HEK293 (cell line): ENCODE measurements around the gene C18orf32.
A peak's percentile ranks its signal among the peaks of the same experiment; 100 is the strongest.

Source experiments
- CTCF ChIA-PET: fragments of 350-600 bp; formaldehyde crosslinking; extraction: SDS; loops from one replicate; lab custom pipeline; 2021; ENCODE audit warnings: antibody characterized with exemption; lab: Yijun Ruan, JAX
- POLR2A ChIA-PET: fragments of 300-600 bp; formaldehyde crosslinking; extraction: SDS; loops from one replicate; lab custom pipeline; 2020; ENCODE audit warnings: antibody characterized with exemption, inconsistent platforms; lab: Yijun Ruan, JAX
- H3K27ac ChIP-seq: fragments of 200-500 bp; sonication (Bioruptor generic); 2 replicates; pipeline ENCODE4 v1.5.1; 2014; ENCODE audit warnings: low read depth, low read length, control low read depth, inconsistent platforms; ENCODE audit errors: extremely low read depth
- H3K36me3 ChIP-seq, 2 experiments: fragments of 200-500 bp in 1 of 2; sonication (Bioruptor generic) in 1 of 2; 1 replicate in 1 of 2; 2 replicates in 1 of 2; pipeline ENCODE4 v1.5.1; 2014 to 2017; ENCODE audit warnings: inconsistent platforms in 2 of 2, low read length in 2 of 2; ENCODE audit not compliant: control insufficient read depth in 2 of 2, insufficient read depth in 1 of 2
- H3K4me1 ChIP-seq: fragments of 200-500 bp; sonication (Bioruptor generic); 2 replicates; pipeline ENCODE4 v1.5.1; 2014; ENCODE audit warnings: mild to moderate bottlenecking, low read length, inconsistent platforms; ENCODE audit not compliant: control insufficient read depth, insufficient read depth
- H3K4me3 ChIP-seq: 2 replicates; pipeline ENCODE4 v1.5.1; 2011; ENCODE audit warnings: low read depth, mild to moderate bottlenecking, control low read depth, low read length, moderate library complexity
- H3K9me3 ChIP-seq: fragments of 200-500 bp; sonication (Bioruptor generic); 2 replicates; pipeline ENCODE4 v1.5.1; 2014; ENCODE audit warnings: low read depth, low read length, inconsistent platforms; ENCODE audit not compliant: control insufficient read depth, insufficient read depth
- BCL11B ChIP-seq: fragments of 450-650 bp; formaldehyde crosslinking; IDR thresholded peaks from 2 replicates; pipeline ENCODE4 v1.5.1; 2016; ENCODE audit warnings: low read depth, missing biosample characterization, missing genetic modification characterization
- GLI2 ChIP-seq: fragments of 450-650 bp; formaldehyde crosslinking; IDR thresholded peaks from 2 replicates; pipeline ENCODE4; 2017; ENCODE audit warnings: missing biosample characterization, missing genetic modification characterization, low read depth, borderline replicate concordance
- HOXA7 ChIP-seq: sonication (generic); formaldehyde crosslinking; IDR thresholded peaks from 2 replicates; pipeline ENCODE4 v1.8.1; 2022; ENCODE audit warnings: missing genetic modification reagents, borderline replicate concordance
- IKZF3 ChIP-seq: fragments of 450-650 bp; IDR thresholded peaks from 2 replicates; pipeline ENCODE4 v1.5.0; 2018; ENCODE audit warnings: missing biosample characterization, mild to moderate bottlenecking, missing genetic modification characterization, moderate library complexity
- KLF16 ChIP-seq: fragments of 450-650 bp; formaldehyde crosslinking; IDR thresholded peaks from 2 replicates; pipeline ENCODE4 v1.5.1; 2017; ENCODE audit warnings: missing biosample characterization, missing genetic modification characterization
- KLF9 ChIP-seq: fragments of 450-650 bp; formaldehyde crosslinking; IDR thresholded peaks from 2 replicates; pipeline ENCODE4 v1.5.1; 2016; ENCODE audit warnings: missing biosample characterization, missing genetic modification characterization, low read depth
- MEIS1 ChIP-seq: sonication (generic); formaldehyde crosslinking; IDR thresholded peaks from 2 replicates; pipeline ENCODE4 v1.8.1; 2022; ENCODE audit warnings: missing genetic modification reagents, mild to moderate bottlenecking, borderline replicate concordance
- PATZ1 ChIP-seq: fragments of 450-650 bp; formaldehyde crosslinking; IDR thresholded peaks from 2 replicates; pipeline ENCODE4 v1.5.1; 2016; ENCODE audit warnings: missing biosample characterization, missing genetic modification characterization
- PRDM1 ChIP-seq: fragments of 450-650 bp; formaldehyde crosslinking; IDR thresholded peaks from 2 replicates; pipeline ENCODE4; 2016; ENCODE audit warnings: missing biosample characterization, missing genetic modification characterization
- REPIN1 ChIP-seq: fragments of 450-650 bp; formaldehyde crosslinking; IDR thresholded peaks from 2 replicates; pipeline ENCODE4 v1.5.1; 2017; ENCODE audit warnings: missing biosample characterization, missing genetic modification characterization, low read depth
- ZBTB44 ChIP-seq: fragments of 450-650 bp; IDR thresholded peaks from 2 replicates; pipeline ENCODE4 v1.5.1; 2018; ENCODE audit warnings: missing biosample characterization, mild to moderate bottlenecking, missing genetic modification characterization
- ZFHX2 ChIP-seq: fragments of 450-650 bp; formaldehyde crosslinking; conservative IDR thresholded peaks from 2 replicates; pipeline ENCODE4 v1.5.1; 2016; ENCODE audit warnings: missing biosample characterization, missing genetic modification characterization
- ZIC2 ChIP-seq: fragments of 450-650 bp; formaldehyde crosslinking; IDR thresholded peaks from 2 replicates; pipeline ENCODE4 v1.5.1; 2016; ENCODE audit warnings: missing biosample characterization, missing genetic modification characterization
- ZNF132 ChIP-seq: fragments of 450-650 bp; formaldehyde crosslinking; IDR thresholded peaks from 2 replicates; pipeline ENCODE4 v1.5.1; 2017; ENCODE audit warnings: missing biosample characterization, missing genetic modification characterization, borderline replicate concordance
- ZNF18 ChIP-seq: fragments of 450-650 bp; formaldehyde crosslinking; IDR thresholded peaks from 2 replicates; pipeline ENCODE4 v1.5.1; 2016; ENCODE audit warnings: missing biosample characterization, missing genetic modification characterization
- ZNF292 ChIP-seq: fragments of 450-650 bp; formaldehyde crosslinking; IDR thresholded peaks from 2 replicates; pipeline ENCODE4 v1.5.1; 2016; ENCODE audit warnings: low read depth, missing biosample characterization, missing genetic modification characterization, borderline replicate concordance
- ZNF341 ChIP-seq: fragments of 450-650 bp; formaldehyde crosslinking; IDR thresholded peaks from 2 replicates; pipeline ENCODE4; 2016; ENCODE audit warnings: low read depth, missing biosample characterization, missing genetic modification characterization
- ZNF354C ChIP-seq: fragments of 450-650 bp; formaldehyde crosslinking; IDR thresholded peaks from 2 replicates; pipeline ENCODE4 v1.5.1; 2016; ENCODE audit warnings: missing biosample characterization, missing genetic modification characterization, low read depth, borderline replicate concordance
- ZNF362 ChIP-seq: fragments of 450-650 bp; formaldehyde crosslinking; IDR thresholded peaks from 2 replicates; pipeline ENCODE4 v1.5.1; 2016; ENCODE audit warnings: missing biosample characterization, missing genetic modification characterization
- ZNF366 ChIP-seq: fragments of 450-650 bp; formaldehyde crosslinking; conservative IDR thresholded peaks from 2 replicates; pipeline ENCODE4 v1.5.1; 2016; ENCODE audit warnings: missing biosample characterization, missing genetic modification characterization
- ZNF423 ChIP-seq: fragments of 450-650 bp; formaldehyde crosslinking; IDR thresholded peaks from 2 replicates; pipeline ENCODE4 v1.5.1; 2016; ENCODE audit warnings: missing biosample characterization, missing genetic modification characterization
- ZNF426 ChIP-seq: fragments of 450-650 bp; formaldehyde crosslinking; IDR thresholded peaks from 2 replicates; pipeline ENCODE4 v1.5.1; 2017; ENCODE audit warnings: missing biosample characterization, missing genetic modification characterization, mild to moderate bottlenecking, inconsistent platforms, moderate library complexity
- ZNF48 ChIP-seq: fragments of 450-650 bp; formaldehyde crosslinking; IDR thresholded peaks from 2 replicates; pipeline ENCODE4 v1.5.1; 2016; ENCODE audit warnings: missing biosample characterization, missing genetic modification characterization
- ZNF530 ChIP-seq: fragments of 450-650 bp; formaldehyde crosslinking; IDR thresholded peaks from 2 replicates; pipeline ENCODE4 v1.5.1; 2016; ENCODE audit warnings: low read depth, missing biosample characterization, missing genetic modification characterization
- ZNF555 ChIP-seq: fragments of 450-650 bp; formaldehyde crosslinking; conservative IDR thresholded peaks from 2 replicates; pipeline ENCODE4 v1.5.1; 2017; ENCODE audit warnings: missing biosample characterization, mild to moderate bottlenecking, missing genetic modification characterization, inconsistent platforms
- ZNF629 ChIP-seq: fragments of 450-650 bp; formaldehyde crosslinking; IDR thresholded peaks from 2 replicates; pipeline ENCODE4 v1.5.1; 2017; ENCODE audit warnings: missing biosample characterization, missing genetic modification characterization
- ZNF660 ChIP-seq: fragments of 450-650 bp; IDR thresholded peaks from 2 replicates; pipeline ENCODE4 v1.5.1; 2018; ENCODE audit warnings: missing biosample characterization, mild to moderate bottlenecking, missing genetic modification characterization
- ZNF664 ChIP-seq: fragments of 450-650 bp; formaldehyde crosslinking; IDR thresholded peaks from 2 replicates; pipeline ENCODE4 v1.5.1; 2016; ENCODE audit warnings: missing biosample characterization, missing genetic modification characterization
- ZNF670 ChIP-seq: fragments of 450-650 bp; formaldehyde crosslinking; IDR thresholded peaks from 2 replicates; pipeline ENCODE4 v1.5.1; 2016; ENCODE audit warnings: missing biosample characterization, missing genetic modification characterization, low read depth
- ZNF776 ChIP-seq: fragments of 450-650 bp; formaldehyde crosslinking; IDR thresholded peaks from 2 replicates; pipeline ENCODE4 v1.5.0; 2017; ENCODE audit warnings: missing biosample characterization, missing genetic modification characterization, borderline replicate concordance
- ZNF791 ChIP-seq: fragments of 450-650 bp; formaldehyde crosslinking; IDR thresholded peaks from 2 replicates; pipeline ENCODE4 v1.5.1; 2016; ENCODE audit warnings: missing biosample characterization, missing genetic modification characterization
- ZNF837 ChIP-seq: fragments of 450-650 bp; formaldehyde crosslinking; IDR thresholded peaks from 2 replicates; pipeline ENCODE4 v1.5.1; 2016; ENCODE audit warnings: missing biosample characterization, missing genetic modification characterization
- ZSCAN23 ChIP-seq: fragments of 450-650 bp; formaldehyde crosslinking; IDR thresholded peaks from 2 replicates; pipeline ENCODE4 v1.5.1; 2016; ENCODE audit warnings: missing biosample characterization, missing genetic modification characterization

Gene C18orf32

GRCh38 chr18:49486953-49487710, at the start of gene C18orf32:
C18orf32 (minus strand) TSS chr18:49487234; CDS start chr18:49483748, 3,486 bp downstream.
- Histone ChIP-seq H3K4me1 (peaks cover 22% of the 10 kb centered on the region), H3K27ac (peak within 1 kb of the TSS; percentile 88), H3K36me3 (peaks cover 53 to 58% of the 10 kb centered on the region in 2 experiments), H3K4me3 (peak within 1 kb of the TSS; percentile 70), H3K9me3 (no peaks in the 10 kb centered on the region)
- ChIA-PET POLR2A (interaction anchor here (0.5 to 2.2 kb wide), 32 partner anchors 8 to 811 kb away, joined by 3 to 41 read pairs (median 4); partner anchors contain the start of genes ACAA2, DYM and MBD1), CTCF (interaction anchor here (1.6 to 2.3 kb wide), 2 partner anchors 371 to 374 kb away, joined by 5 to 12 read pairs; no protein-coding TSS in a partner anchor)
- TF ChIP-seq ZNF362 (tag by site-specific recombination), result no peak
- no peak for TF ChIP-seq ZNF354C (tag by site-specific recombination)
- TF ChIP-seq BCL11B (tag by site-specific recombination), result peak; percentile 96
- TF ChIP-seq ZNF660, result peak; percentile 57
- TF ChIP-seq ZNF555 (tag by site-specific recombination), result no peak
- peak; percentile 96 for TF ChIP-seq IKZF3 (tag by site-specific recombination)
- TF ChIP-seq ZNF366 (tag by site-specific recombination), result peak; percentile 68
- no peak for TF ChIP-seq ZNF426 (tag by site-specific recombination)
- TF ChIP-seq ZNF791 (tag by site-specific recombination), result no peak
- TF ChIP-seq ZNF530 (tag by site-specific recombination), result no peak
- TF ChIP-seq ZNF837 (tag by site-specific recombination), result peak; percentile 93; the same call in 1 of the 2 replicates
- no peak for TF ChIP-seq ZFHX2 (tag by site-specific recombination)
- peak; percentile 84 for TF ChIP-seq ZNF629 (tag by site-specific recombination)
- no peak for TF ChIP-seq ZBTB44 (tag by site-specific recombination)
- TF ChIP-seq HOXA7, result no peak
- TF ChIP-seq ZNF423 (tag by site-specific recombination), result 0 out of 2 replicates have a peak, but pooled peaks have one; percentile 20
- TF ChIP-seq PATZ1 (tag by site-specific recombination), result peak; percentile 64; the same call in 1 of the 2 replicates
- TF ChIP-seq ZNF341 (tag by site-specific recombination), result peak; percentile 61
- TF ChIP-seq GLI2 (tag by site-specific recombination), result no peak
- no peak for TF ChIP-seq ZNF292 (tag by site-specific recombination)
- no peak for TF ChIP-seq ZNF48 (tag by site-specific recombination)
- peak; percentile 66 for TF ChIP-seq KLF16 (tag by site-specific recombination)
- no peak for TF ChIP-seq ZNF670 (tag by site-specific recombination)
- peak; percentile 95 for TF ChIP-seq PRDM1 (tag by site-specific recombination)
- no peak for TF ChIP-seq ZSCAN23 (tag by site-specific recombination)
- no peak for TF ChIP-seq ZNF132
- TF ChIP-seq REPIN1 (tag by site-specific recombination), result no peak
- TF ChIP-seq ZNF776, result no peak
- TF ChIP-seq ZNF18 (tag by site-specific recombination), result 0 out of 2 replicates have a peak, but pooled peaks have one; percentile 12
- no peak for TF ChIP-seq MEIS1 (CRISPR knock-in tag)
- peak; percentile 89 for TF ChIP-seq KLF9 (tag by site-specific recombination)
- no peak; the same call in 1 of the 2 replicates for TF ChIP-seq ZNF664 (tag by site-specific recombination)
- TF ChIP-seq ZIC2, result peak; percentile 90
